WTC11 (cell line): Measurements from ENCODE around the gene FGF18. TPM values are rescaled to one million over a fixed set of nuclear protein-coding genes. Genes with fewer than 3 reads are reported as not detected.
A peak's percentile ranks its signal among the peaks of the same experiment; 100 is the strongest.

ENCODE experiments used
- ATAC-seq: fragments of 200-7000 bp; cut with Tn5 transposase; 2 replicates; pipeline ENCODE4 v1.10.0; 2021; ENCODE audit warnings: mild to moderate bottlenecking, moderate library complexity
- CTCF ChIA-PET: fragments of 300-600 bp; sonication (Branson Sonifier 250); formaldehyde crosslinking; loops from one replicate; lab custom pipeline; 2021; ENCODE audit warnings: antibody characterized with exemption; lab: Charles Lee
- POLR2A ChIA-PET: fragments of 350-600 bp; sonication (Branson Sonifier 250); formaldehyde crosslinking; loops from one replicate; lab custom pipeline; 2021; ENCODE audit warnings: antibody characterized with exemption; lab: Charles Lee
- DNase-seq: peaks from one replicate; pipeline ENCODE4 v3.0.0; 2021; ENCODE audit warnings: low spot score
- H3K27ac Mint-ChIP-seq: 2 replicates; pipeline ENCODE4 v1.8.0; 2021; ENCODE audit warnings: mixed read lengths
- H3K27me3 Mint-ChIP-seq: 2 replicates; pipeline ENCODE4 v1.8.0; 2021; ENCODE audit warnings: low read depth, mild to moderate bottlenecking, moderate library complexity, mixed read lengths
- H3K36me3 Mint-ChIP-seq: 2 replicates; pipeline ENCODE4 v1.8.0; 2021; ENCODE audit warnings: mixed read lengths
- H3K4me1 Mint-ChIP-seq: 2 replicates; pipeline ENCODE4 v1.8.0; 2022; ENCODE audit warnings: mixed read lengths
- H3K4me3 Mint-ChIP-seq: 2 replicates; pipeline ENCODE4 v1.8.0; 2021; ENCODE audit warnings: mild to moderate bottlenecking, moderate library complexity, mixed read lengths
- H3K9me3 Mint-ChIP-seq: 2 replicates; pipeline ENCODE4 v1.8.0; 2021; ENCODE audit warnings: mixed read lengths
- CDX4 ChIP-seq: fragments of 250-450 bp; sonication (Bioruptor Pico); IDR thresholded peaks from 2 replicates; pipeline ENCODE4 v1.9.0; 2021; ENCODE audit warnings: moderate library complexity, mild to moderate bottlenecking, inconsistent platforms, borderline replicate concordance
- CREB1 ChIP-seq: sonication (generic); formaldehyde crosslinking; IDR thresholded peaks from 2 replicates; pipeline ENCODE4 v1.8.0; 2023; ENCODE audit warnings: mild to moderate bottlenecking, missing genetic modification reagents
- CREM ChIP-seq: sonication (generic); formaldehyde crosslinking; IDR thresholded peaks from 2 replicates; pipeline ENCODE4 v1.8.1; 2022; ENCODE audit warnings: mild to moderate bottlenecking, missing genetic modification reagents, moderate library complexity
- ELF4 ChIP-seq: sonication (generic); formaldehyde crosslinking; IDR thresholded peaks from 2 replicates; pipeline ENCODE4 v1.8.1; 2022; ENCODE audit warnings: low read depth, mild to moderate bottlenecking, moderate library complexity, missing genetic modification reagents
- ESRRA ChIP-seq: sonication (generic); formaldehyde crosslinking; IDR thresholded peaks from 2 replicates; pipeline ENCODE4 v1.8.1; 2022; ENCODE audit warnings: mild to moderate bottlenecking, missing genetic modification reagents, borderline replicate concordance
- FOXK1 ChIP-seq: sonication (generic); formaldehyde crosslinking; IDR thresholded peaks from 2 replicates; pipeline ENCODE4 v1.8.0; 2022; ENCODE audit warnings: mild to moderate bottlenecking, moderate library complexity, missing genetic modification reagents
- GRHL2 ChIP-seq: fragments of 250-450 bp; sonication (Bioruptor Pico); IDR thresholded peaks from 2 replicates; pipeline ENCODE4 v1.8.0; 2022; ENCODE audit warnings: mild to moderate bottlenecking, moderate library complexity; ENCODE audit not compliant: insufficient replicate concordance, severe bottlenecking
- IRF2 ChIP-seq: sonication (generic); formaldehyde crosslinking; IDR thresholded peaks from 2 replicates; pipeline ENCODE4 v1.8.0; 2022; ENCODE audit warnings: low read depth, missing genetic modification reagents, borderline replicate concordance
- KAT7 ChIP-seq: sonication (generic); formaldehyde crosslinking; IDR thresholded peaks from 2 replicates; pipeline ENCODE4 v1.8.1; 2023; ENCODE audit warnings: missing genetic modification reagents, mild to moderate bottlenecking, borderline replicate concordance
- MXD4 ChIP-seq: fragments of 250-450 bp; sonication (Bioruptor Pico); IDR thresholded peaks from 2 replicates; pipeline ENCODE4 v1.8.0; 2021; ENCODE audit warnings: mild to moderate bottlenecking, moderate library complexity, borderline replicate concordance
- NR1H2 ChIP-seq: sonication (generic); formaldehyde crosslinking; IDR thresholded peaks from 2 replicates; pipeline ENCODE4 v1.9.0; 2021; ENCODE audit warnings: mild to moderate bottlenecking, moderate library complexity, missing genetic modification reagents
- NR3C1 ChIP-seq: sonication (generic); formaldehyde crosslinking; conservative IDR thresholded peaks from 2 replicates; pipeline ENCODE4 v1.8.1; 2023; ENCODE audit warnings: low read depth, mild to moderate bottlenecking, missing genetic modification reagents
- OVOL2 ChIP-seq: fragments of 250-450 bp; sonication (Bioruptor Pico); IDR thresholded peaks from 2 replicates; pipeline ENCODE4 v1.9.0; 2021; ENCODE audit warnings: mild to moderate bottlenecking, borderline replicate concordance
- RORB ChIP-seq: fragments of 250-450 bp; sonication (Bioruptor Pico); IDR thresholded peaks from 2 replicates; pipeline ENCODE4 v1.9.0; 2021; ENCODE audit warnings: mild to moderate bottlenecking
- STAT6 ChIP-seq: sonication (generic); formaldehyde crosslinking; conservative IDR thresholded peaks from 2 replicates; pipeline ENCODE4 v1.8.1; 2023; ENCODE audit warnings: mild to moderate bottlenecking, low read depth, missing genetic modification reagents, moderate library complexity
- USF1 ChIP-seq: sonication (generic); formaldehyde crosslinking; IDR thresholded peaks from 2 replicates; pipeline ENCODE4 v1.8.0; 2022; ENCODE audit warnings: mild to moderate bottlenecking, missing genetic modification reagents
- ZNF138 ChIP-seq: sonication (generic); formaldehyde crosslinking; conservative IDR thresholded peaks from 2 replicates; pipeline ENCODE4 v1.8.1; 2022; ENCODE audit warnings: mild to moderate bottlenecking, moderate library complexity, missing genetic modification reagents
- ZNF396 ChIP-seq: fragments of 250-450 bp; sonication (Bioruptor Pico); IDR thresholded peaks from 2 replicates; pipeline ENCODE4 v1.8.0; 2021; ENCODE audit warnings: mild to moderate bottlenecking, moderate library complexity, borderline replicate concordance
- ZNF416 ChIP-seq: fragments of 250-450 bp; sonication (Bioruptor Pico); IDR thresholded peaks from 2 replicates; pipeline ENCODE4 v1.9.0; 2021; ENCODE audit warnings: mild to moderate bottlenecking, inconsistent platforms
- ZNF512 ChIP-seq: sonication (generic); formaldehyde crosslinking; IDR thresholded peaks from 2 replicates; pipeline ENCODE4 v1.8.1; 2022; ENCODE audit warnings: missing genetic modification reagents, borderline replicate concordance
- ZNF532 ChIP-seq: fragments of 250-450 bp; sonication (Bioruptor Pico); IDR thresholded peaks from 2 replicates; pipeline ENCODE4 v1.9.0; 2021; ENCODE audit warnings: mild to moderate bottlenecking, borderline replicate concordance
- total RNA-seq: library from RNA; stranded (reverse); gene quantifications from 3 replicates; pipeline ENCODE4 v1.2.3, GENCODE V29; 2021
- TF ChIP-seq, protein P1 (sequence below): sonication (generic); formaldehyde crosslinking; IDR thresholded peaks from 2 replicates; pipeline ENCODE4 v1.8.1; 2022; ENCODE audit warnings: low read depth, missing genetic modification reagents, borderline replicate concordance

Gene FGF18
- total RNA-seq, 1 experiment from 2014 or later, result 0.72 TPM

DNA sequence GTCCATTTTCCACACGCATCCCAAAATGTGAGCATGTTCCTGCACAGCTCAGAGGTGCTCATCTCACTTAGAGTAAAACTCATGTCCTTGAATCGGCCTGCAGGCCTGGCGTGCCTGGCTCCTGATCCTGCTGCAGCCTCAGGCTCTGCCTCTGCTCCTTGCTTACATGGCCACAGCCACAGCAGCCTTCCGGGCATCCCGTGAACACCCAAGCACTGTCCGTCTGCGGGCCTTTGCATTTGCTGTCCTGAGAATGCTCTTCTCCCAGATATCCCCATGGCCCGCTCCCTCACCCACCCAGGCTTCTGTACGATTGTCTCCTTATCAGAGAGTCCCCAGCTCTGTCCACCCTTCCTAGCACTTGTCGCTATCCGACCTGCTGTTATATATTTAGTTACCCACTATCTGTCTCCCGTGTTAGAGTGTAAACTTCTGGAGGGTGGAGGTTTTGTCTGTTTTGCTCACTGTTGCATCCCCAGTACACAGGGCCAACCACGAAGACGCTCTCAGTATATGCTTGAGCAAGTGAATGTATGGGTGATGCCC is 21.9 kb downstream of the FGF18 start:
- POLR2A ChIA-PET, result no interaction called here
- peaks cover 21% of the 10 kb centered on the region for H3K4me1 Mint-ChIP-seq
- ATAC-seq, result no peak
- no peaks in the 10 kb centered on the region for H3K27me3 Mint-ChIP-seq
- no peak for DNase-seq
- CTCF ChIA-PET, result interaction anchor here (0.8 to 4.8 kb wide), 3 partner anchors 12 to 618 kb away, joined by 4 to 37 read pairs (median 5); partner anchors contain the start of gene FGF18
- no peaks in the 10 kb centered on the region for H3K36me3 Mint-ChIP-seq
- no peaks in the 10 kb centered on the region for H3K9me3 Mint-ChIP-seq
- TF ChIP-seq RORB (CRISPR knock-in tag), result no peak
- TF ChIP-seq, protein P1, sequence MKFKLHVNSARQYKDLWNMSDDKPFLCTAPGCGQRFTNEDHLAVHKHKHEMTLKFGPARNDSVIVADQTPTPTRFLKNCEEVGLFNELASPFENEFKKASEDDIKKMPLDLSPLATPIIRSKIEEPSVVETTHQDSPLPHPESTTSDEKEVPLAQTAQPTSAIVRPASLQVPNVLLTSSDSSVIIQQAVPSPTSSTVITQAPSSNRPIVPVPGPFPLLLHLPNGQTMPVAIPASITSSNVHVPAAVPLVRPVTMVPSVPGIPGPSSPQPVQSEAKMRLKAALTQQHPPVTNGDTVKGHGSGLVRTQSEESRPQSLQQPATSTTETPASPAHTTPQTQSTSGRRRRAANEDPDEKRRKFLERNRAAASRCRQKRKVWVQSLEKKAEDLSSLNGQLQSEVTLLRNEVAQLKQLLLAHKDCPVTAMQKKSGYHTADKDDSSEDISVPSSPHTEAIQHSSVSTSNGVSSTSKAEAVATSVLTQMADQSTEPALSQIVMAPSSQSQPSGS (CRISPR knock-in tag), result no peak
- TF ChIP-seq ZNF396 (CRISPR knock-in tag), result no peak
- no peak for TF ChIP-seq ELF4
- TF ChIP-seq FOXK1 (CRISPR knock-in tag), result no peak
- no peak for TF ChIP-seq STAT6
- TF ChIP-seq KAT7, result no peak
- no peak for TF ChIP-seq ZNF532 (CRISPR knock-in tag)
- TF ChIP-seq OVOL2 (CRISPR knock-in tag), result no peak
- no peak for TF ChIP-seq CREM
- no peak for TF ChIP-seq MXD4 (CRISPR knock-in tag)
- no peak for TF ChIP-seq ZNF416 (CRISPR knock-in tag)
- TF ChIP-seq GRHL2 (CRISPR knock-in tag), result no peak
- TF ChIP-seq ESRRA (CRISPR knock-in tag), result no peak
- TF ChIP-seq ZNF138 (CRISPR knock-in tag), result no peak
- no peak overlapping the region for H3K4me3 Mint-ChIP-seq
- no peak overlapping the region for H3K27ac Mint-ChIP-seq

GRCh38 chr5:171442287-171443042 is 23.0 kb downstream of the FGF18 start:
- 0 out of 2 replicates have a peak overlapping the region, but pooled peaks have one; percentile 14 for H3K27ac Mint-ChIP-seq
- no peaks in the 10 kb centered on the region for H3K36me3 Mint-ChIP-seq
- DNase-seq (no peak), ATAC-seq (no peak)
- ChIA-PET CTCF (interaction anchor here (0.5 to 1.4 kb wide), 4 partner anchors 11 to 470 kb away, joined by 3 to 5 read pairs (median 4); no protein-coding TSS in a partner anchor), POLR2A (no interaction called here)
- no peaks in the 10 kb centered on the region for H3K27me3 Mint-ChIP-seq
- no peaks in the 10 kb centered on the region for H3K9me3 Mint-ChIP-seq
- H3K4me1 Mint-ChIP-seq, result peaks cover 27% of the 10 kb centered on the region
- no peak overlapping the region for H3K4me3 Mint-ChIP-seq
- no peak for TF ChIP-seq NR1H2 (CRISPR knock-in tag)
- TF ChIP-seq USF1, result no peak
- TF ChIP-seq ZNF512, result no peak
- no peak for TF ChIP-seq IRF2 (CRISPR knock-in tag)
- TF ChIP-seq CREB1 (CRISPR knock-in tag), result no peak
- TF ChIP-seq FOXK1 (CRISPR knock-in tag), result no peak
- TF ChIP-seq ELF4, result no peak
- TF ChIP-seq RORB (CRISPR knock-in tag), result no peak
- no peak for TF ChIP-seq CDX4
- no peak for TF ChIP-seq NR3C1 (CRISPR knock-in tag)
- TF ChIP-seq OVOL2 (CRISPR knock-in tag), result no peak
